CD14-positive monocyte (primary cell): ENCODE measurements around the gene FBN2. TPM values are rescaled to one million over a fixed set of nuclear protein-coding genes. Genes with fewer than 3 reads are reported as not detected.
"Not testable (repeated sequence)": the region's sequence is repeated elsewhere in the genome, so short reads cannot be mapped to it uniquely, and the experiment has no call there.

ENCODE experiments used
- DNase-seq, 3 donors: peaks; one replicate each; pipeline ENCODE4 v3.0.0-alpha.2; 2011 to 2022
- H2AFZ ChIP-seq: 2 replicates; pipeline ENCODE4 v1.6.0; 2012; ENCODE audit warnings: mild to moderate bottlenecking, low read depth, low read length, inconsistent platforms; ENCODE audit not compliant: insufficient read depth, poor library complexity, severe bottlenecking
- H3K27ac ChIP-seq, 2 donors: 1 replicate in 1 of 2; 2 replicates in 1 of 2; pipeline ENCODE4 v1.5.1; 2012 to 2013; ENCODE audit warnings: low read length in 2 of 2, control low read depth in 1 of 2, inconsistent platforms in 1 of 2, low read depth in 1 of 2, mild to moderate bottlenecking in 1 of 2
- H3K27me3 ChIP-seq, 2 donors: one replicate each; pipeline versions ENCODE4 v1.6.0 to v1.6.1; 2011 to 2013; ENCODE audit warnings: low read length in 2 of 2; ENCODE audit not compliant: control insufficient read depth in 2 of 2, insufficient read depth in 2 of 2
- H3K36me3 ChIP-seq, 2 donors: replicated peaks in 1 of 2; 1 replicate in 1 of 2; 2 replicates in 1 of 2; pipeline versions ENCODE4 v1.5.1 to v1.6.1; 2012 to 2013; ENCODE audit warnings: low read length in 2 of 2, control low read depth in 1 of 2, inconsistent platforms in 1 of 2, mild to moderate bottlenecking in 1 of 2; ENCODE audit not compliant: insufficient read depth in 2 of 2, control insufficient read depth in 1 of 2
- H3K4me1 ChIP-seq, 2 donors: 1 replicate in 1 of 2; 2 replicates in 1 of 2; pipeline versions ENCODE4 v1.5.1 to v1.6.1; 2012 to 2013; ENCODE audit warnings: low read length in 2 of 2, control low read depth in 1 of 2, inconsistent platforms in 1 of 2, mild to moderate bottlenecking in 1 of 2, moderate library complexity in 1 of 2; ENCODE audit not compliant: insufficient read depth in 2 of 2, control insufficient read depth in 1 of 2
- H3K4me2 ChIP-seq: replicated peaks from 2 replicates; pipeline ENCODE3; 2012; ENCODE audit warnings: low read length, moderate library complexity, mild to moderate bottlenecking; ENCODE audit not compliant: poor library complexity, severe bottlenecking; ENCODE audit errors: extremely low read depth
- H3K4me3 ChIP-seq, 3 experiments: fragments of 200-600 bp in 1 of 3; sonication (generic) in 1 of 3; replicated peaks in 1 of 3; 1 replicate in 2 of 3; 2 replicates in 1 of 3; pipeline ENCODE4 v1.5.1; 2011 to 2013; ENCODE audit warnings: low read length in 3 of 3, mild to moderate bottlenecking in 3 of 3, control low read depth in 2 of 3, low read depth in 2 of 3, inconsistent platforms in 1 of 3, moderate library complexity in 1 of 3
- H3K79me2 ChIP-seq: 2 replicates; pipeline ENCODE4 v1.6.0; 2012; ENCODE audit warnings: mild to moderate bottlenecking, control low read depth, inconsistent platforms, low read length, moderate library complexity; ENCODE audit not compliant: insufficient read depth
- H3K9ac ChIP-seq: 2 replicates; pipeline ENCODE4 v1.6.0; 2017; ENCODE audit warnings: low read length, mild to moderate bottlenecking; ENCODE audit not compliant: insufficient read depth, poor library complexity, severe bottlenecking
- H3K9me3 ChIP-seq, 2 donors: replicated peaks in 1 of 2; 1 replicate in 1 of 2; 2 replicates in 1 of 2; pipeline versions ENCODE4 v1.5.1 to v1.6.1; 2012 to 2013; ENCODE audit warnings: low read length in 2 of 2, control low read depth in 1 of 2; ENCODE audit not compliant: control insufficient read depth in 1 of 2, insufficient read depth in 1 of 2
- H4K20me1 ChIP-seq: 2 replicates; pipeline ENCODE4 v1.6.0; 2012; ENCODE audit warnings: mild to moderate bottlenecking, low read length, control low read depth, moderate library complexity; ENCODE audit not compliant: insufficient read depth
- H3K27ac Mint-ChIP-seq, 7 donors: one replicate each; pipeline ENCODE4 v1.8.0; 2020; ENCODE audit warnings: mild to moderate bottlenecking in 7 of 7, mixed read lengths in 7 of 7, moderate library complexity in 6 of 7, inconsistent platforms in 2 of 7
- H3K27me3 Mint-ChIP-seq, 3 donors: one replicate each; pipeline ENCODE4 v1.8.0; 2021 to 2022; ENCODE audit warnings: low read depth in 3 of 3, mild to moderate bottlenecking in 3 of 3, mixed read lengths in 3 of 3, moderate library complexity in 3 of 3, inconsistent platforms in 1 of 3
- H3K36me3 Mint-ChIP-seq, 2 donors: one replicate each; pipeline ENCODE4 v1.8.0; 2020; ENCODE audit warnings: mixed read lengths in 2 of 2, inconsistent platforms in 1 of 2, mild to moderate bottlenecking in 1 of 2
- H3K4me1 Mint-ChIP-seq: one replicate; pipeline ENCODE4 v1.8.0; 2020; ENCODE audit warnings: mild to moderate bottlenecking, mixed read lengths
- H3K4me3 Mint-ChIP-seq, 2 donors: one replicate each; pipeline ENCODE4 v1.8.0; 2020; ENCODE audit warnings: mild to moderate bottlenecking in 2 of 2, mixed read lengths in 2 of 2, moderate library complexity in 1 of 2
- H3K9me3 Mint-ChIP-seq, 7 donors: one replicate each; pipeline ENCODE4 v1.8.0; 2020 to 2022; ENCODE audit warnings: mixed read lengths in 7 of 7, mild to moderate bottlenecking in 6 of 7, moderate library complexity in 6 of 7, inconsistent platforms in 2 of 7
- CTCF ChIP-seq: fragments of 200-600 bp; IDR thresholded peaks from one replicate; pipeline ENCODE4 v1.8.0; 2022; ENCODE audit warnings: antibody characterized with exemption, mild to moderate bottlenecking
- WGBS: methylation state at CpG from one replicate; pipeline ENCODE4 v1.1.5; 2013; ENCODE audit warnings: missing lambda C conversion rate; ENCODE audit not compliant: insufficient coverage; 5-methylcytosine and 5-hydroxymethylcytosine counted together
- intact Hi-C, 2 donors: fragments of 100-400 bp; cut with micrococcal nuclease; formaldehyde crosslinking; loops; one replicate each; pipeline versions ENCODE4 v1.15.0 to v1.15.1; 2023
- polyA plus RNA-seq, 3 donors: library from polyadenylated mRNA; depleted of rRNA in 1 of 3; unstranded in 2 of 3; stranded (reverse) in 1 of 3; fragments of 300-500 nt in 2 of 3; fragments of >200 nt in 1 of 3; fragmentation: Illumina TruSeq in 2 of 3; gene quantifications; 1 replicate in 2 of 3; 2 replicates in 1 of 3; pipeline ENCODE4 v1.2.3, GENCODE V29; 2012 to 2021

FBN2 gene
- polyA plus RNA-seq, 3 donors = 0.85 to 19.3 (median 4.2) TPM

- H3K4me3 Mint-ChIP-seq = no peak overlapping the region
- peaks cover 4% of the 10 kb centered on the region for H3K4me1 Mint-ChIP-seq
- peaks cover 0 to 2% (median 0%) of the 10 kb centered on the region in 3 donors for H3K27me3 Mint-ChIP-seq
- Histone ChIP-seq H3K4me3 (no peak overlapping the region), H3K9me3 (peaks cover 0 to 4% of the 10 kb centered on the region in 2 donors), H3K27me3 (no peaks in the 10 kb centered on the region), H3K79me2 (no peaks in the 10 kb centered on the region), H3K36me3 (peaks cover 14 to 71% of the 10 kb centered on the region in 2 donors), H3K4me1 (no peaks in the 10 kb centered on the region), H3K4me2 (no peak overlapping the region), H2AFZ (no peak overlapping the region), H3K27ac (no peak overlapping the region), H3K9ac (no peak overlapping the region), H4K20me1 (no peaks in the 10 kb centered on the region)
- no peak for DNase-seq
- WGBS = 60% methylated on average over 1 of the region's 4 CpGs
- no peak for TF ChIP-seq CTCF
- peaks cover 34 to 38% of the 10 kb centered on the region in 2 donors for H3K36me3 Mint-ChIP-seq
- H3K27ac Mint-ChIP-seq = no peak overlapping the region
- H3K9me3 Mint-ChIP-seq = peaks cover 0 to 14% (median 8%) of the 10 kb centered on the region in 7 donors
- intact Hi-C loops = no loop called here
Measured at GRCh38 chr5:128403333-128403732, 134.7 kb downstream of the FBN2 start.

- TF ChIP-seq CTCF = no peak
- no peaks in the 10 kb centered on the region for H3K4me1 ChIP-seq
Measured at GRCh38 chr5:128402506-128402905, 135.5 kb downstream of the FBN2 start.

GRCh38 chr5:128400766-128401165 is 137.3 kb downstream of the FBN2 start:
- H3K27ac Mint-ChIP-seq, H3K27ac ChIP-seq, H3K79me2 ChIP-seq, H3K4me1 Mint-ChIP-seq, H4K20me1 ChIP-seq, H3K4me3 ChIP-seq, intact Hi-C loops, H3K27me3 Mint-ChIP-seq, H3K4me2 ChIP-seq, H3K27me3 ChIP-seq, H2AFZ ChIP-seq, H3K4me3 Mint-ChIP-seq, H3K9ac ChIP-seq, H3K9me3 ChIP-seq, H3K4me1 ChIP-seq: not testable (repeated sequence)
- H3K36me3 Mint-ChIP-seq = peaks cover 21 to 26% of the 10 kb centered on the region in 2 donors
- H3K9me3 Mint-ChIP-seq = peaks cover 0 to 14% (median 8%) of the 10 kb centered on the region in 7 donors
- no CpG with 5 or more reads among the region's 2 CpGs for WGBS
- H3K36me3 ChIP-seq = peaks cover 5 to 58% of the 10 kb centered on the region in 2 donors
- DNase-seq = peak in 1 of 3 donors; percentile 31

More at GRCh38 chr5:128402506-128402905, 135.5 kb downstream of the FBN2 start:
- no peak overlapping the region for H3K27ac ChIP-seq
- no peak overlapping the region for H2AFZ ChIP-seq
- H3K36me3 ChIP-seq = peaks cover 14 to 68% of the 10 kb centered on the region in 2 donors
- Mint-ChIP-seq H3K27ac (no peak overlapping the region), H3K4me1 (peaks cover 4% of the 10 kb centered on the region), H3K27me3 (peaks cover 0 to 2% (median 0%) of the 10 kb centered on the region in 3 donors), H3K36me3 (peaks cover 30 to 35% of the 10 kb centered on the region in 2 donors), H3K4me3 (no peak overlapping the region), H3K9me3 (peaks cover 0 to 14% (median 8%) of the 10 kb centered on the region in 7 donors)
- H3K4me3 ChIP-seq = no peak overlapping the region
- intact Hi-C loops = no loop called here
- no peaks in the 10 kb centered on the region for H4K20me1 ChIP-seq
- H3K27me3 ChIP-seq = no peaks in the 10 kb centered on the region
- DNase-seq = no peak
- WGBS = 100% methylated on average over 1 of the region's 2 CpGs
- H3K9me3 ChIP-seq = peaks cover 0 to 4% of the 10 kb centered on the region in 2 donors
- H3K4me2 ChIP-seq = no peak overlapping the region
- H3K9ac ChIP-seq = no peak overlapping the region
- H3K79me2 ChIP-seq = no peaks in the 10 kb centered on the region
